ENCODE results near the gene RBM27.
"Not testable (repeated sequence)": the region's sequence is repeated elsewhere in the genome, so short reads cannot be mapped to it uniquely, and the experiment has no call there.

The RBM27 gene

DNA sequence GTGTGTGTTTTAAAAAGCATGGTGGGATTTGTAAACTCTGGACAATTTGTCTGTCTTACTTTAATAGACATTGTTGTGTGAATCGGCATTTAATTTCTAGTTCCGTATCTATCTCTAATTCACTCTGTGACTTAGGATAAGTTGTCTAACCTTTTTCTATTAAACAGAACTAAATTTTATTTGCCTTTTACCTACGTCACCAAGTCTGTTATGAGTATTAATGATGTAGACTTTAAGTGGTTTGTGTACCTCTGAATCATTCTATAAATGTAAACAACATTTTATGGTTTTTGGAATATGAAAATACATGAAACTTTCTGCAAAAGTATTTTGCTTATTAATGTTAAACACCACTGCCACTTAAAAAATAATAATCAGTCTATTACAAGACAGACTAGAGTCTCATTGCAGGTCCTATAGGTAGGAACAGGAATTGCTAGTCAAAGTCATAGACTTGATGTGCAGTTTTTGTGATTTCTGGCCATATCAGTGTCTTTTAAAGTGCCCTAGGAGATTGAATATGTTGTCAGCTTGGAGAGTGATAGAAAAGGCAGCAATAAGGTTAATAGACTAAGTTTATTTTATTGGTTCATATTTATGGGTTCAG is 5.6 kb downstream of the RBM27 start:
- DNase-seq (ENCODE audit: low read depth in 2 of 2) = no peak

DNA sequence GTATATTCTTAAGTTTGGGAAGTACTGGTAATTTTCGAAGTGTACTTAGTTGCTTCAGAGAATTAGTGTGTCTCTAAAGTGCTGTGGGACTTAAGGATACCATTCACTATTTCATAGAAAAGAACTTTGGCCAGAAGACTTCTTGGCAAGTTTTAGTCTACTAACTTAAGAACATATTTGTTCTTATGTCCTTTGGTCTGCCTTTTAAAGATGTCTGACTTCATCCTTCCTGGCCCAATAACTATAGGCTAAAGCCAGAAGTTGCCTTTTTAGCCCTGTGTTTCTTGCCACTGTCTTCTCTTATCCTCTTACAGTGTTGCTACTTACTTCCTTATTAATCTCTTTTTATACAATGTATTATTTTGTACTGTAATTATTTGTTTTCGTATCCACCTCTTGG is 6.3 kb downstream of the RBM27 start:
- no peak for DNase-seq (ENCODE audit: low read depth in 2 of 2)

DNA sequence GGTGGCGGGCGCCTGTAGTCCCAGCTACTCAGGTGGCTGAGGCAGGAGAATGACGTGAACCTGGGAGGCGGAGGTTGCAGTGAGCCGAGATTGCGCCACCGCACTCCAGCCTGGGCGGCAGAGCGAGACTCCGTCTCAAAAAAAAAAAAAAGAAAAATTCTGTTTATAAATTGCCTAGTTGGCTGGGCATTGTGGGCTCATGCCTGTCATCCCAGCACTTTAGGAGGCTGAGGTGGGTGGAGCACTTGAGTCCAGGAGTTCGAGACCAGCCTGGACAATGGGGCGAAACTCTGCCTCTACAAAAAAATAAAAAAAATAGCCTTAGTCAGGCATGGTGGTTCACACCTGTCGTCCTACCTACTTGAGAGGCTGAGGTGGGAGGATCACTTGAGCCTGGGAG is 7.4 kb downstream of the RBM27 start:
- DNase-seq (ENCODE audit: low read depth in 2 of 2) = not testable (repeated sequence)

DNA sequence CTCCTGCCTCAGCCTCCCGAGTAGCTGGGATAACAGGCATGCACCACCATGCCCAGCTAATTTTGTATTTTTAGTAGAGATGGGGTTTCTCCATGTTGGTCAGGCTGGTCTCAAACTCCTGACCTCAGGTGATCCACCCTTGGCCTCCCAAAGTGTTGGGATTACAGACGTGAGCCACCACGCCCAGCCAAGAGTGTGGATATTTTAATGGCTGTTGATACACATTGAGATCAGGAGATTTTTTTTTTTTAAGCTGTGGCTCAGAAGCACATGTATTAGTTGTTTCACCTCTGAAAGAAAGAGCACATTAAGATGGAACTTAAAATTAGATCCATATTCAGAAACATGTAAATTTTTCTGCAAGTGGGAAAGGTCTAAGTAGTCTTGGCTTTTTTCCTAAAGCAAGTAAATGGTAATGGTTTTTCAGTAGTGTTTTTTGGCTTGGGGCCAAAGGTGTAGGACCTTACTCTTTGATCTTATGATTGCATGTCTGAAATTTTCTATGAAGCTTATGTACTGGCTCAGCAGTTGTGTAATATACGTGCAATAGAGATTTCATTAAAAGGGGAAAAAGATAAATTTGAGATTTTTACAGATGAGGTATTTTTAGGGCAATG is 9.9 kb downstream of the RBM27 start:
- DNase-seq (ENCODE audit: low read depth in 2 of 2) = no peak

DNA sequence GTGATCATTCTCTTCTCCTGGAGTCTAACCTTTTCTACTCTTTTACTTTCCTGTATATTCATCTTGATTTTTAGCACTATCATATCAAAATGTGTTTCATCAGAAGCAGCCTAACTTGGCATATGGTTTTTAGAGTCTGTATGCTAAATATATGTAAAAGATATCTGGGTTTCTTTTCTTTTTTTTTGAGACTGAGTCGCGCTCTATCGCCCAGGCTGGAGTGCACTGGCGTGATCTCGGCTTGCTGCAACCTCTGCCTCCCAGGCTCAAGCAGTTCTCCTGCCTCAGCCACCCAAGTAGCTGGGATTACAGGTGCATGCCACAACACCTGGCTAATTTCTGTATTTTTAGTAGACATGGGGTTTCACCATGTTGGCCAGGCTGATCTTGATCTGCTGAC is 11.5 kb downstream of the RBM27 start:
- DNase-seq (ENCODE audit: low read depth in 2 of 2) = not testable (repeated sequence)

DNA sequence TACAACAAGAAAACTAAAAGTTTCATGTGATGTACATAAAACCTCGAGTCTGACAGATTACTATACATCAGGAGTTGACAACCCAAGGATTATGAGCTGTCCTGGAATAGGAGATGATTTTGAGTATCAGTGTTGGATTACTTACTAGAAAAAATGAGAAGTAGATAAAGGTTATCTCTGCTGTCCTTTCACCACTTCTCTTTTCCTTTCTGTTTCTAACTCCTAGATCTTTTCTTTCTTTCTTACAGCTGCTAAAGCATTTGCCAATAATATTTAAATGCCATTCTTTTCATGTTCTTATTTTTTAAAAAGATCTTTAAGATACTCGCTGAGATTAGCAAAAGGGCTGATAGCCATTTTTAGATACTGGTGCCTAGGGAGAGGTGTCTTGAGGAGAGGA is 14.8 kb downstream of the RBM27 start:
- no peak for DNase-seq (ENCODE audit: low read depth in 2 of 2)

DNA sequence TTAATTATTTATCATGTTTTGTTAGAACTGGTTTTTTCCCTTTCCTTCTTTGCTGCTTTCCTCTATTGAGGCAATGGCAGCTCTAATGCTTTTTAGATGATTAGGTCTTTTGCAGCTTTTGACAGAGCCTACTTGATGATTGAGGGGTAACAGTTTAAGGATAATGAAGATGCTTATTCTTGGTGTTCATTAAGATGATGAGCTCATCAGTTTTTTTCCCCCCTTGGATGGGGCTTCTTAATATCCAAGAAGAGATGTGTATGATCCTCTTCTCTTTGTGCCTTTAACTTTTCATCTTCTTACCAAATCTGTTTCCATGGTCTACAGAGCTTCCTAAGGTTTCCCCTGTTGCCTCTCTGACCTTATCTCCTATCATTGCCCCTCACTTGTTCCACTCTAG is 15.8 kb downstream of the RBM27 start:
- DNase-seq (ENCODE audit: low read depth in 2 of 2) = no peak

DNA sequence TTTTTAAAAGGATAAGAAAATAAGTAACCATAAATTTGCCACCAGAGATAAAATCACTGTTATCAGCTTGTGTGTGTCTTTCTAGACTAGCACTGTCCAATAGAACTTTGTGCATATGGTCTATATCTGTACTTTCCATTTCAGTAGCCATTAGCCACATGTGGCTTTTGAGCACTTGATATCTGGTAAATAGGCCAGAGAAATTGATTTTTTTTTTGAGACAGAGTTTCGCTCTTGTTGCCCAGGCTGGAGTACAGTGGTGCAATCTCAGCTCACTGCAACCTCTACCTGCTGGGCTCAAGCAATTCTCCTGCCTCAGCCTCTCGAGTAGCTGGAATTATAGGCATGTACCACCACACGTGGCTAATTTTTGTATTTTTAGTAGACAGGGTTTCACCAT is 17.8 kb downstream of the RBM27 start:
- DNase-seq (ENCODE audit: low read depth in 2 of 2) = no peak

DNA sequence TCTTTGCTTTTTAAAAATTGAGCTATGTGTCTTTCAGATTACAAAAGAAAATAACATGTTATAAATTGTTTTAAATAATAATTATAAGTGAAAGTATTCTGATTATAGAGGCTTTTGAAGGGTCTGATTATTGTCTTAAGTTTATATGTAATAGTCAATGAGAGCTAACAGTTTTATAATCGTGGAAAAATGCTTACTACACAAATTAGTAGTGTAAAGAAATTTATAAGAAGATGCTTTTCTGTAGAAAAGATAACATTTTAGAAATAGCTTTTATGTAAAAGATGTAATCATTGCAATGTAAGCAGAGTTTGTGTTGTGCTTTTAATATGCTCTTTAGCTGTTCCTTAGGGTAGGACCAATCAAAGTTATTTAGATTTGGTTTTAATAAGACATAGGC is 18.6 kb downstream of the RBM27 start:
- DNase-seq (ENCODE audit: low read depth in 2 of 2) = no peak

DNA sequence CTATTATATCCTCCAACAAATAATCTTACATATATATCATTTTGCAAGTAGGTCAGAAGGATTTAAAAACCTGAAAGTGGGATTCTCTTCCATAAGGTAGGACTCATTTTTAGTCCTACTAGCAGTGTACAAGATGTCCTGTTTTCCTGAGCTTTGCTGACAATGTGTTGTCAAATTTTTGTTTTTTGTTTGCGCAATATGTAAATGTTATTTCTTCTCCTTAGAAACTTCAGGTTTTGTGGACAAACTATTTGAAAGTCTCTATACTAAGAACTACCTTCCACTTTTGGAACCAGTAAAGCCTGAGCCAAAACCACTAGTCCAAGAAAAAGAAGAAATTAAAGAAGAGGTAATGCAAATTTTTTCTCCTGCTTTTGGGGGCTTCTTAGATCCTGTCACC is 19.8 kb downstream of the RBM27 start:
- DNase-seq (ENCODE audit: low read depth in 2 of 2) = no peak

DNA sequence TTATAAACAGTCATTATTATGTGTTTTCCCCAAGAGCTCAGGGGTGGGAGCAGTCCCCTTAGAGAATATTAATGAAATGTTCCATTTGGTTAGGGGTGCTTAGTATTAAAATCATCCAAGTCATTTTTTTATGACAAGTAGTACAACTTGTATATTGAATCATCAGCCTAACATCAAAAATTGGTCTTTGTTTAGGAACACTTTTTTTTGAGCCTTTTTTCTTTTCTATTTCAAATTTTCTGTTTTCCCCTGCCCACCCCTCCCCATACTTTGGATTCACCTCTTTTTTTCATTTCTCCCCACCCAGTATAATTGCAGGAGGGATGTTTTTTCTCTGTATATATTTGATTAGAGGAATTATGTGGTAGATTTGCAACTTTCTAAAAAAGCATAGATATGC is 25.8 kb downstream of the RBM27 start:
- no peak for DNase-seq (ENCODE audit: low read depth in 2 of 2)

DNA sequence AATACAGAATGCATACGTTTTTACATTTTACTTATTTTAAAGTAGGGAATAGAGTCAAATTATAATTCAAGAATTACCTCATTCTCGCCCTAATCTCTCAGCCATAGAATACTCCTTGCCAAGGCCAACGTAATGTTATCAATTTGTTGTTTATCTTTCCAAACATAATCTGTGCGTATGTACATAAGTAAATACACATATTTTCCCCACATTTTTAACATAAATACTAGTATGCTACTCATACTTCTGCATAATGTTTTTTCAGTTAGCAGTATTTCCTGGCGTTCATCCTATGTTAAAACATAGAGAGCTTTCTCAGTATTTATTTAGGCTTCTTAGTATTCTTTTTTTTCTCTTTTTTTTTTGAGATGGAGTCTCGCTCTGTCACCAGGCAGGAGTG is 28.8 kb downstream of the RBM27 start:
- no peak for DNase-seq (ENCODE audit: low read depth in 2 of 2)

DNA sequence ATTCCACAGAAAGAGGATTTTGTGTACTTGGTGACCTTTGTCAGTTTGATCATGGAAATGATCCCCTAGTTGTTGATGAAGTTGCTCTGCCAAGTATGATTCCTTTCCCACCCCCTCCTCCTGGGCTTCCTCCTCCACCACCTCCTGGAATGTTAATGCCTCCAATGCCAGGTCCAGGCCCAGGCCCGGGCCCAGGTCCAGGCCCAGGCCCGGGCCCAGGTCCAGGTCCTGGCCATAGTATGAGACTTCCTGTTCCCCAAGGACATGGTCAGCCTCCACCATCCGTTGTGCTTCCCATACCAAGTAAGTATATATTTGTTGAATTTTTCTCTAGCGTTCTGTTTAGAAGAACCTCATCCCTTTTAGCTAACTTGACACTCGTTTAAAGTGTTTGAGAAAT is 30.0 kb downstream of the RBM27 start:
- no peak for DNase-seq (ENCODE audit: low read depth in 2 of 2)

DNA sequence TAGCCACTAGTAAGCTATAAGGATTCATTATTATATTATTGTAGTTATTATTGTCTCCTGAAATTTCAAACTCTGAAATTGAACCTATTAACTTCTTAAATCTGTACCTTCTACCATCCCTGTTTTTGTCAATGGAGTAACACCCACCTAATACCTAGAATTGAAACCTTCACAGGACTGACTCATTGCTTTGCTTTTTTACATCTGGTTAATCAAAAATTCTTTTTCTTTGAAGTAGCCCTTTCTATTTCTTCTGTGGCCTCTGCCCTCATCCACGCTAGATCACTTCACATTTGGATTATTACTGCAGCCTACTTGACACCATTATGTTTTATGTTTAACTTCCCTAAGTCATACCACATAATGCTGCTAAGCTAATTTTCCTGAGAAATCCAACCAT is 35.6 kb downstream of the RBM27 start:
- no peak for DNase-seq (ENCODE audit: low read depth in 2 of 2)

DNA sequence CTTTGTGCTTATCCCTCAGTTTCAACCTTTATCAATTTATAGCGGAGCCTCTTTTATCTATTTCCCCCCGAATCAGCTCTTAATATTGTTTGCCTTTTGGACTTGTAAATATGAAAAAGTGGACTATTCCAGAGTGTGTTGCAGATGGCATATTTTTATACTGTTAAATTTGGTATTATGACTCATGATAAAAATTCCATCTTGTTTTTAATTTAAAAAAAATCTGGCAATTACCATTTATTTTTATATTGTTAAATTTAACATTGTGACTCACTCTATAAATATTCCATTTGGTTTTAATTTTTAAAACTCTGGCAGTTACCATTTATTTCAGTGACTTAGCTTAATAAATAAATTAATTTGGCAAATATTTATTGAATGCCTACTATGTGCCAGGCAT is 37.5 kb downstream of the RBM27 start:
- no peak for DNase-seq (ENCODE audit: low read depth in 2 of 2)

DNA sequence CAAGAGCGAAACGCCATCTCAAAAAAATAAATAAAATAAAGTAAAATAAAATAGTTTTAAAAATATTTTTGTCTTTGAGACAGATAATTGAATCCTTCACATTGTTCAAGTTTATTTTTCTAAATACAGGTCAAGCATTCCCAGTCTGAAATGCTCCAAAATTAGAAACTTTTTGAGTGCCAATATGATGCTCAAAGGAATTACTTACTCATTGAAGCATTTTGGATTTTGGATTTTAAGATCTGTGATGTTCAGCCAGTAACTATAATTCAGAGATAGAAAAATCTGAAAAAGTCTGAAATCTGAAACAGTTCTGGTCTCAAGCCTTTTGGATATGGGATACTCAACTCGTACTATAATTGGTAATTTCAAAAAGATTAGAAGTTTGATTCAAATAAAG is 39.8 kb downstream of the RBM27 start:
- DNase-seq (ENCODE audit: low read depth in 2 of 2) = no peak

DNA sequence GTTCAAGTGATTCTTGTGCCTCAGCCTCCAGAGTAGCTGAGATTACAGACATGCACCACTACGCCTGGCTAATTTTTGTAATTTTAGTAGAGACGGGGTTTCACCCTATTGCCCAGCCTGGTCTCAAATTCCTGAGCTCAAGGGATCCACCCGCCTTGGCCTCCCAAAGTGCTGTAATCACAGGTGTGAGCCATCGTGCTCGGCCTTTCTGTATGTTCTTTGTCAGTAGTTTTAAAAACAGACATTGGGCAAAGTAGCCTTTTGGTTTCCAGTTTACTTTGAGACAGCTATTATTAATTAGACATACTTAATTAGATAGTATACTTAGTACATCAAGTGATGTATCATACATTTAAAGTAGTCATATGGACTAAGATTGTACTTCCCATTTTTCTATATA is 45.2 kb downstream of the RBM27 start:
- no peak for DNase-seq (ENCODE audit: low read depth in 2 of 2)

DNA sequence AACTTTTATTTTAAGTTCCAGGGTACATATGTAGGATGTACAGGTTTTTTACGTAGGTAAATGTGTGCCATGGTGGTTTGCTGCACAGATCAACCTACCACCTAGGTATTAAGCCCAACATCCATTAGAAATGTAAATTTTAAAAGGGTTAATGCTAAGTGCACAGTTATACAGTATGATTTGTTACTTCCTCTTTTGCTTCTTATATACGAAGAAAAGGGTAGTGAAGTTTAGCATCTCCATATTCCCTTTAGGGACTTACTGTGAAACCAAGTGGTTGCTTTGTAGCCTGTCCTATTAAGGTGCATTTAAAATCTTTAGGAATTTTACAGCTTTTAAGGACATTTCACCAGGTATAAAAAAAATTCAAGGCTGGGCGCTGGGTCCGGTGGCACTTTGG is 46.4 kb downstream of the RBM27 start:
- no peak for DNase-seq (ENCODE audit: low read depth in 2 of 2)
